Epithelial cell of prostate (primary cell): ENCODE data around the gene NCKIPSD.

ENCODE experiments used
- DNase-seq: peaks from one replicate; pipeline ENCODE4 v3.0.0-alpha.2; 2011; ENCODE audit warnings: low read depth, low spot score
- H3K27ac ChIP-seq: fragments of 450-650 bp; 2 replicates; pipeline ENCODE4 v1.5.1; 2017; ENCODE audit warnings: mild to moderate bottlenecking

NCKIPSD gene

DNA sequence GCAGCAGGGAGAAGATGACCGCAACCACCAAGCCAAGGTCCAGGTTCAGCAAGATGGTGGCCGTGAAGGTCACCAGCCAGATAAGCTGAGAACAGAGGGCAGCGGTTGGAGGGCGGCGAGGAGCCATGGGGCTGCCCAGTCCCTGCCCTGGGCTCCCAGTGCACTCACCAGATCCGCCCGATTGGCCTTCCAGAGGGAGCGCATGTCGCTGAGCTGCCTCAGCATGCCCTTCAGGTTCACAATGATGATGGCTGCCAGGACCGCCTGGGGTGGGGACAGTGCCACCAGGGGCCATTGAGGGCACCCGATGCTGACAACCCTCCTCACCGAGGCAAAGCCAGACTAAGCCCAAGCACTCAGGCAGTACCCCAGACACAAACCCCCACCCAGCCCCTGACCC is 55.8 kb downstream of the NCKIPSD start:
- no peak overlapping the region for H3K27ac ChIP-seq
- no peak for DNase-seq

DNA sequence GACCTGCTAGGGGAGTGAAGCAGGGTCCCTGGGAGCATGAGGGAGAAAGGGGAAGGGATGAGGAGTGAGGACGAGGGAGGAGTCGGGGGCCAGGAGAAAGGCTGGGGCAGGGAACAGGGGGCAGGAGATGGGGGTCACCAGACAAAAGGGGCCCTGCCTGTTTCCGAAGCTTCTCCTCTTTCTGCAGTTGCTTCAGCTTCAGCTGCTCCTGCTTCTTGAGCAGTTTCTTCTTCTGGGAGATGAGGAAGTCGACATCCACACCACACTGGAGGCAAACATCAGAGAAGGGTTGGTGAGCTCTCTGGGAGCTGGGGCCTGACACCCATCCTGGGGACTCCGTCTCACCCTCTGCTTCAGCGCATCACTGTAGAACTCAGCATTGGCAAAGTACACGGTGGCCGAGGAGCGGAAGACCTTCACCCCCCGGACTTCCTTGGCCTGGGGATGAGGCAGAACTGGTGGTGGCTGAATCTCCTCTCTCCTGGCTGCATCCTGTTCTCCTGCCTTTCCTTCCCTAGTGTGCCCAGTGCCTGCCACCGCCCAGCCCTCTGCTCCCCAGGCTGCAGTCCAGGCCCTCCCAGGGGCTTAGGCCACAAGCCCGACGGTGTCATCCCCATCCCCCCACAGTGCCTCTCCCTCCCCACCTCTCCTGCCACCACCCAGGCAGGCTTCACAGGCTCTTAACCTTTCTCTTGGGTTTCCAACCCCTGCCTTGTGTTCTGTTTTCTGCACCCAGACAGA is 57.3 kb downstream of the NCKIPSD start:
- no peak for DNase-seq
- H3K27ac ChIP-seq: no peak overlapping the region

DNA sequence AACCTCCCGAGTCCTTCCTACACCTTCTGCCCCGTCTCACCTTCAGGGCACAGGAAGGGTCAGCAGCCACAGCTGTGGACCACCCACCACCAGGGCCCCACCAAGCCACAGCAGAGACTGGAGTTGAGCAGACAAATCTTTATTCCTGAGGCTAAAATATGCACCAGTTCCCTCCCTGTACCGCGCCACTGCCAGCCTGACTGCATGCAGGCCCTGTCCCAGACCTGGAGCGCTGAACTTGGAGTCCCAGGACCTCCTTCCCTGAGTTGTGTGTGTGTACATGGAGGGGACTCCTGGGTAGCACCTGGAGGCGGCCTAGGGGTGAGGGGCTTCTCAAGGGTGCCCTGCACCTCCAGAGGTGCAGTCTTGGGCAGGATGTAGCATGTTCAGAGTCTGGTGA is 60.1 kb downstream of the NCKIPSD start:
- no peak for DNase-seq

DNA sequence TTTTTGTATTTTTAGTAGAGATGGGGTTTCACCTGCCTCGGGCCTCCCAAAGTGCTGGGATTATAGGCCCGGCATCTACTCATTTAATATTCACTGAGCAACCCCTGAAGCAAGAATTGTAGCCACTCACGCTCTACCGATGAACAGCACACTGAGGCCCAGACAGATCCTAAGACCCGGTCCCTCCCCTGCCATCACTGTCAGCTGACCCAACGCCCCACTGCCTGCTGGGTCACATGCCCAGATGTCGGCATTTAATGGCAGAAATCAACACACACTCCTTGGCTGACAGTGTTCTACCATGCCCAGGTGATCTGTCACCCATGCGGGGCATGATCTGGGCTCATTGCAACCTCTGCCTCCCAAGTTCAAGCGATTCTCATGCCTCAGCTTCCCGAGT is 60.9 kb downstream of the NCKIPSD start:
- no peak for DNase-seq
- H3K27ac ChIP-seq: no peak overlapping the region

More for the DNA sequence above, 60.1 kb downstream of the NCKIPSD start:
- H3K27ac ChIP-seq: no peak overlapping the region

DNA sequence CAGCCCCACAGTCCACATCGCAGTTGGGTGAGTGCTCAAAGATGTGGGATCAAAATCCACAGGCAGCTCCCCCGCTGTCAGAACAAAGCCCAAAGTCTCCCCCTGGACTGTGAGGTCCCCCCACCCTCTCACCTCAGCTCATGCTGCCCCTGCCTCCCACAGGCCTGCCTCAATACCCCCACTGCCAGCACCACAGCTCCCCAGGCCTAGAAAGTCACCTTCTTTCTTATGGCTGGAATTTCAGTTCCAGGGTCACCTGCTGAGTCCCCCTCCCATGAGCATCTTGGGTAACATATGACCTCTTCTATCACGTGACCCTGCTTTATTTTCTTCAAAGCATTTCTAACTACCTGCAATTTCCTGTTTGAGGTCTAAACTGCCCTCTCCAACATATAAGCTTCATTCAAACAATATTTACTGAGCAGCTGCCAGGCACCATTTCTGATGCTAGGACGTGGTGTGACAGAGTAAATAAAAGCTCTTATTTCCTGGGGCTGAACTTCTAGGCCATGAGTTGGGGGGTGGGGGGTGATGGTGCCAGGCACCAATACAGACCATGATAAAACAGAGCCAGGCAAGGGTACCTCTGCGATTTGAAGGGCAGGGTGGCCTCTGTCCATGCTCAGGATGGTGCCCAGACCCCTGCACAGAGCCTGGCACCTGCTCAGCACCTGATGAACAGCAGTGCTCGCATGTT is 61.7 kb downstream of the NCKIPSD start:
- DNase-seq: no peak
- no peak overlapping the region for H3K27ac ChIP-seq
